ENCODE data around the gene TMEM63A.

- TF ChIP-seq, protein P1, sequence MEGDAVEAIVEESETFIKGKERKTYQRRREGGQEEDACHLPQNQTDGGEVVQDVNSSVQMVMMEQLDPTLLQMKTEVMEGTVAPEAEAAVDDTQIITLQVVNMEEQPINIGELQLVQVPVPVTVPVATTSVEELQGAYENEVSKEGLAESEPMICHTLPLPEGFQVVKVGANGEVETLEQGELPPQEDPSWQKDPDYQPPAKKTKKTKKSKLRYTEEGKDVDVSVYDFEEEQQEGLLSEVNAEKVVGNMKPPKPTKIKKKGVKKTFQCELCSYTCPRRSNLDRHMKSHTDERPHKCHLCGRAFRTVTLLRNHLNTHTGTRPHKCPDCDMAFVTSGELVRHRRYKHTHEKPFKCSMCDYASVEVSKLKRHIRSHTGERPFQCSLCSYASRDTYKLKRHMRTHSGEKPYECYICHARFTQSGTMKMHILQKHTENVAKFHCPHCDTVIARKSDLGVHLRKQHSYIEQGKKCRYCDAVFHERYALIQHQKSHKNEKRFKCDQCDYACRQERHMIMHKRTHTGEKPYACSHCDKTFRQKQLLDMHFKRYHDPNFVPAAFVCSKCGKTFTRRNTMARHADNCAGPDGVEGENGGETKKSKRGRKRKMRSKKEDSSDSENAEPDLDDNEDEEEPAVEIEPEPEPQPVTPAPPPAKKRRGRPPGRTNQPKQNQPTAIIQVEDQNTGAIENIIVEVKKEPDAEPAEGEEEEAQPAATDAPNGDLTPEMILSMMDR (IDR thresholded peaks at IDR 0.05): no peak
- no peak for TF ChIP-seq POLR2AphosphoS5 (IDR thresholded peaks at IDR 0.05)
- TF ChIP-seq POLR2A (IDR thresholded peaks at IDR 0.05): no peak
- no peak for TF ChIP-seq EP300 (IDR thresholded peaks at IDR 0.05)
Measured at GRCh38 chr1:225859151-225859550, 23.0 kb downstream of the TMEM63A start.
